H9 (cell line): ENCODE results near the gene MBD3L3. TPM values are rescaled to one million over a fixed set of nuclear protein-coding genes. Genes with fewer than 3 reads are reported as not detected.

Experiments
- DNase-seq: peaks from one replicate; pipeline ENCODE4 v3.0.0-alpha.2; 2017
- H2AFZ ChIP-seq: one replicate; pipeline ENCODE4 v1.6.1; 2013; ENCODE audit warnings: mild to moderate bottlenecking, low read length, control low read depth, moderate library complexity
- H2AK5ac ChIP-seq: 2 replicates; pipeline ENCODE4 v1.6.1; 2013; ENCODE audit warnings: low read length, control low read depth, mixed read lengths; ENCODE audit not compliant: insufficient read length
- H2BK120ac ChIP-seq: one replicate; pipeline ENCODE4 v1.6.1; 2013; ENCODE audit warnings: low read depth, mild to moderate bottlenecking, low read length, control low read depth, inconsistent platforms; ENCODE audit not compliant: poor library complexity, severe bottlenecking
- H2BK12ac ChIP-seq: 2 replicates; pipeline ENCODE4 v1.6.1; 2013; ENCODE audit warnings: low read length, control low read depth, mixed read lengths, low read depth; ENCODE audit not compliant: insufficient read length
- H2BK15ac ChIP-seq: 2 replicates; pipeline ENCODE4 v1.6.1; 2013; ENCODE audit warnings: low read depth, low read length, control low read depth
- H2BK20ac ChIP-seq: one replicate; pipeline ENCODE4 v1.6.1; 2013; ENCODE audit warnings: low read depth, mild to moderate bottlenecking, low read length, control low read depth, inconsistent platforms; ENCODE audit not compliant: poor library complexity, severe bottlenecking
- H2BK5ac ChIP-seq: 2 replicates; pipeline ENCODE4 v1.6.1; 2013; ENCODE audit warnings: low read length, control low read depth, mixed read lengths; ENCODE audit not compliant: insufficient read length
- H3K14ac ChIP-seq: 2 replicates; pipeline ENCODE4 v1.6.1; 2013; ENCODE audit warnings: low read length, control low read depth; ENCODE audit not compliant: insufficient read depth
- H3K18ac ChIP-seq: 2 replicates; pipeline ENCODE4 v1.6.1; 2013; ENCODE audit warnings: low read depth, mild to moderate bottlenecking, mixed read lengths, low read length, control low read depth; ENCODE audit not compliant: insufficient read length
- H3K23ac ChIP-seq: 2 replicates; pipeline ENCODE4 v1.6.1; 2013; ENCODE audit warnings: low read length, control low read depth, mixed read lengths, low read depth; ENCODE audit not compliant: insufficient read length
- H3K23me2 ChIP-seq: 2 replicates; pipeline ENCODE4 v1.6.1; 2013; ENCODE audit warnings: low read depth, mild to moderate bottlenecking, mixed read lengths, low read length, control low read depth; ENCODE audit not compliant: insufficient read length, poor library complexity, severe bottlenecking
- H3K27ac ChIP-seq: 2 replicates; pipeline ENCODE4 v1.5.1; 2013; ENCODE audit warnings: low read length, control low read depth, mixed read lengths, low read depth; ENCODE audit not compliant: insufficient read length
- H3K27me3 ChIP-seq: 2 replicates; pipeline ENCODE4 v1.6.1; 2013; ENCODE audit warnings: low read length, control low read depth, inconsistent platforms; ENCODE audit not compliant: insufficient read depth
- H3K4ac ChIP-seq: 2 replicates; pipeline ENCODE4 v1.6.1; 2013; ENCODE audit warnings: low read depth, mild to moderate bottlenecking, control low read depth, inconsistent platforms, low read length, moderate library complexity
- H3K4me1 ChIP-seq: 2 replicates; pipeline ENCODE4 v1.6.1; 2013; ENCODE audit warnings: low read length, control low read depth, inconsistent platforms; ENCODE audit not compliant: insufficient read depth
- H3K4me2 ChIP-seq: 2 replicates; pipeline ENCODE4 v1.6.1; 2013; ENCODE audit warnings: low read length, control low read depth, mixed read lengths; ENCODE audit not compliant: insufficient read length, insufficient read depth
- H3K56ac ChIP-seq: 2 replicates; pipeline ENCODE4 v1.6.1; 2013; ENCODE audit warnings: low read depth, mild to moderate bottlenecking, mixed read lengths, low read length, control low read depth; ENCODE audit not compliant: insufficient read length
- H3K79me1 ChIP-seq: 2 replicates; pipeline ENCODE4 v1.6.1; 2013; ENCODE audit warnings: low read depth, mild to moderate bottlenecking, moderate library complexity, low read length, control low read depth, inconsistent platforms; ENCODE audit not compliant: insufficient read depth, poor library complexity, severe bottlenecking
- H3K79me2 ChIP-seq: 2 replicates; pipeline ENCODE4 v1.6.1; 2013; ENCODE audit warnings: low read length, control low read depth, inconsistent platforms; ENCODE audit not compliant: insufficient read depth
- H3K9ac ChIP-seq: 2 replicates; pipeline ENCODE4 v1.6.1; 2013; ENCODE audit warnings: low read length, control low read depth, mixed read lengths; ENCODE audit not compliant: insufficient read length; ENCODE audit errors: extremely low read depth
- H3K9me3 ChIP-seq: one replicate; pipeline ENCODE4 v1.6.1; 2013; ENCODE audit warnings: low read depth, low read length, inconsistent platforms; ENCODE audit not compliant: control insufficient read depth
- H3T11ph ChIP-seq: one replicate; pipeline ENCODE4 v1.6.1; 2013; ENCODE audit warnings: mild to moderate bottlenecking, low read length, control low read depth, inconsistent platforms
- H4K20me1 ChIP-seq: one replicate; pipeline ENCODE4 v1.6.1; 2013; ENCODE audit not compliant: control insufficient read depth, insufficient read length, insufficient read depth
- H4K5ac ChIP-seq: 2 replicates; pipeline ENCODE4 v1.6.1; 2013; ENCODE audit warnings: low read depth, mild to moderate bottlenecking, mixed read lengths, low read length, control low read depth; ENCODE audit not compliant: insufficient read length
- H4K8ac ChIP-seq: replicated peaks from 2 replicates; pipeline ENCODE4 v1.6.1; 2013; ENCODE audit warnings: low read length, control low read depth, mixed read lengths, low read depth; ENCODE audit not compliant: insufficient read length
- H4K91ac ChIP-seq: 2 replicates; pipeline ENCODE4 v1.6.1; 2013; ENCODE audit warnings: low read depth, mild to moderate bottlenecking, moderate library complexity, mixed read lengths, low read length, control low read depth; ENCODE audit not compliant: insufficient read length
- H3K27ac Mint-ChIP-seq, 3 experiments: 2 replicates in 2 of 3; 3 replicates in 1 of 3; pipeline ENCODE4 v1.8.0; 2020 to 2021; ENCODE audit warnings: mixed read lengths in 3 of 3, mild to moderate bottlenecking in 1 of 3, moderate library complexity in 1 of 3
- H3K27me3 Mint-ChIP-seq: 2 replicates; pipeline ENCODE4 v1.8.0; 2021; ENCODE audit warnings: low read depth, mild to moderate bottlenecking, moderate library complexity, mixed read lengths
- H3K36me3 Mint-ChIP-seq, 3 experiments: 2 replicates in 2 of 3; 3 replicates in 1 of 3; pipeline ENCODE4 v1.8.0; 2020 to 2021; ENCODE audit warnings: low read depth in 3 of 3, mixed read lengths in 3 of 3; ENCODE audit not compliant: insufficient read depth in 1 of 3
- H3K4me1 Mint-ChIP-seq, 2 experiments: 2 replicates each; pipeline ENCODE4 v1.8.0; 2020; ENCODE audit warnings: mixed read lengths in 2 of 2
- H3K4me3 Mint-ChIP-seq, 2 experiments: 2 replicates in 1 of 2; 3 replicates in 1 of 2; pipeline ENCODE4 v1.8.0; 2020 to 2021; ENCODE audit warnings: mild to moderate bottlenecking in 2 of 2, mixed read lengths in 2 of 2, moderate library complexity in 1 of 2
- H3K9me3 Mint-ChIP-seq, 2 experiments: 2 replicates in 1 of 2; 3 replicates in 1 of 2; pipeline ENCODE4 v1.8.0; 2020; ENCODE audit warnings: mild to moderate bottlenecking in 2 of 2, mixed read lengths in 2 of 2, moderate library complexity in 1 of 2
- WGBS: extraction: QIAGEN DNeasy Blood & Tissue Kit; methylation state at CpG from one replicate; pipeline ENCODE4 v1.1.7; 2013; ENCODE audit warnings: missing lambda C conversion rate, low lambda C conversion rate, mixed read lengths; ENCODE audit not compliant: insufficient read length; ENCODE audit errors: extremely low coverage; 5-methylcytosine and 5-hydroxymethylcytosine counted together
- total RNA-seq: library from RNA; stranded (reverse); gene quantifications from 2 replicates; pipeline ENCODE4 v1.2.1, GENCODE V29; 2021
- TF ChIP-seq, protein P1 (sequence below): fragments of 200-600 bp; sonication (generic); conservative IDR thresholded peaks from 3 replicates; pipeline ENCODE4 v1.8.0; 2021; ENCODE audit warnings: antibody characterized with exemption, mild to moderate bottlenecking

The MBD3L3 gene
- total RNA-seq, 1 experiment from 2014 or later: not detected

DNA sequence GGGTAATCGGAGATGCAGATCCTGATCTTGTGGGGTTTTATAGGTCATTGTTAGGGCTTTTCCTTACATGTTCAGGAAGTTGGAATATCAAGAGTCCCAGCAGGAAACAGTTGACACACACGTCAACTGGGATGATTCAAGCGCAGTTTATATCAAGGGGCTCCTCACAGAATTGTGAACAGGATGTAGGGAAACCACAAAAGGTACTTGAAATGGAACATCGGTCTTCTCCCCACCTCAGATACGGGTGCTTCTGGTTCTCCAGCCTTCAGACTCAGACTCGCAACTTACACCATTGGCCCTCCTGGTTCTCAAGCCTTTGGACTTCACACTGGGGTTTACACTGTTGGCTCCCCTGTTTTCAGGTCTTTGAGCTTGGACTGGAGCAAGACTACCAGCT, 30.5 kb upstream of the MBD3L3 start:
- Mint-ChIP-seq H3K27me3 (no peaks in the 10 kb centered on the region), H3K9me3 (peaks cover 78 to 87% of the 10 kb centered on the region in 2 experiments), H3K4me3 (no peak overlapping the region), H3K4me1 (no peaks in the 10 kb centered on the region), H3K36me3 (peaks cover 78 to 84% (median 81%) of the 10 kb centered on the region in 3 experiments), H3K27ac (no peak overlapping the region)
- Histone ChIP-seq H2BK120ac (no peak overlapping the region), H3K79me2 (no peaks in the 10 kb centered on the region), H3K79me1 (no peaks in the 10 kb centered on the region), H4K91ac (no peak overlapping the region), H3K18ac (no peak overlapping the region), H3K56ac (no peak overlapping the region), H3K4me2 (no peak overlapping the region), H3K23me2 (no peaks in the 10 kb centered on the region), H3K9me3 (peaks cover 51% of the 10 kb centered on the region), H2AFZ (no peak overlapping the region), H4K20me1 (no peaks in the 10 kb centered on the region), H2BK12ac (no peak overlapping the region), H3K4ac (no peak overlapping the region), H4K8ac (no peak overlapping the region), H2BK5ac (no peak overlapping the region), H3K14ac (no peak overlapping the region), H3K9ac (no peak overlapping the region), H4K5ac (no peak overlapping the region), H3K23ac (no peak overlapping the region), H2BK20ac (no peak overlapping the region), H3T11ph (no peak overlapping the region), H2BK15ac (no peak overlapping the region), H2AK5ac (no peak overlapping the region), H3K27ac (no peak overlapping the region), H3K27me3 (no peaks in the 10 kb centered on the region), H3K4me1 (no peaks in the 10 kb centered on the region)
- DNase-seq: no peak
- TF ChIP-seq, protein P1, sequence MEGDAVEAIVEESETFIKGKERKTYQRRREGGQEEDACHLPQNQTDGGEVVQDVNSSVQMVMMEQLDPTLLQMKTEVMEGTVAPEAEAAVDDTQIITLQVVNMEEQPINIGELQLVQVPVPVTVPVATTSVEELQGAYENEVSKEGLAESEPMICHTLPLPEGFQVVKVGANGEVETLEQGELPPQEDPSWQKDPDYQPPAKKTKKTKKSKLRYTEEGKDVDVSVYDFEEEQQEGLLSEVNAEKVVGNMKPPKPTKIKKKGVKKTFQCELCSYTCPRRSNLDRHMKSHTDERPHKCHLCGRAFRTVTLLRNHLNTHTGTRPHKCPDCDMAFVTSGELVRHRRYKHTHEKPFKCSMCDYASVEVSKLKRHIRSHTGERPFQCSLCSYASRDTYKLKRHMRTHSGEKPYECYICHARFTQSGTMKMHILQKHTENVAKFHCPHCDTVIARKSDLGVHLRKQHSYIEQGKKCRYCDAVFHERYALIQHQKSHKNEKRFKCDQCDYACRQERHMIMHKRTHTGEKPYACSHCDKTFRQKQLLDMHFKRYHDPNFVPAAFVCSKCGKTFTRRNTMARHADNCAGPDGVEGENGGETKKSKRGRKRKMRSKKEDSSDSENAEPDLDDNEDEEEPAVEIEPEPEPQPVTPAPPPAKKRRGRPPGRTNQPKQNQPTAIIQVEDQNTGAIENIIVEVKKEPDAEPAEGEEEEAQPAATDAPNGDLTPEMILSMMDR: no peak
- no CpG with 5 or more reads among the region's 6 CpGs for whole genome bisulfite sequencing
